ENCODE results near the gene INTS15.
A peak's percentile ranks its signal among the peaks of the same experiment; 100 is the strongest.

INTS15 gene

DNA sequence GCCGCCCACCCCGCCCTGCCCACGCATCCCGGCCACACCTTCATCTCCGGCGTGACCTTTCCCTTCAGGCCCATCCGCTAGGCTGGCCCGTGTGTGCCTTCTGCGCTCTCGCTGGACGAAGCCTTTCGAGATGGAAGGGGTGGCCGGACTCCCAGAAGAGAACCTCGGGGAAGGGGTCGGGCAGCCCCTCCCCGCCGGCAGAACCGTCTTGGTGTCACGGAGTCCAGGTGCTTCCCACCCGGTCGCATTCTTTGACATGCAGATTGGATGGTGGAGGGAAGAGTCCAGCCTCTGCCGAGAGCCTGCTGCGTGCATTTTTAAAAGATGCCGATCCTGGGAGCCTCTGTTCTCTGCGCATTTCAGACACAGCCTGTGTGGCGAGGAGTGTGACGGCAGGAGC, 18.3 kb downstream of the INTS15 start:
- Histone ChIP-seq H3K36me3 (ENCODE audit: control insufficient read depth, insufficient read depth, low read length) (peaks cover 7% of the 10 kb centered on the region), H3K27me3 (replicated peaks; ENCODE audit: control insufficient read depth, insufficient read depth, low read length) (no peaks in the 10 kb centered on the region), H3K4me3 (replicated peaks; ENCODE audit: low read depth, low read length) (no peak overlapping the region)
- TF ChIP-seq, protein P1, sequence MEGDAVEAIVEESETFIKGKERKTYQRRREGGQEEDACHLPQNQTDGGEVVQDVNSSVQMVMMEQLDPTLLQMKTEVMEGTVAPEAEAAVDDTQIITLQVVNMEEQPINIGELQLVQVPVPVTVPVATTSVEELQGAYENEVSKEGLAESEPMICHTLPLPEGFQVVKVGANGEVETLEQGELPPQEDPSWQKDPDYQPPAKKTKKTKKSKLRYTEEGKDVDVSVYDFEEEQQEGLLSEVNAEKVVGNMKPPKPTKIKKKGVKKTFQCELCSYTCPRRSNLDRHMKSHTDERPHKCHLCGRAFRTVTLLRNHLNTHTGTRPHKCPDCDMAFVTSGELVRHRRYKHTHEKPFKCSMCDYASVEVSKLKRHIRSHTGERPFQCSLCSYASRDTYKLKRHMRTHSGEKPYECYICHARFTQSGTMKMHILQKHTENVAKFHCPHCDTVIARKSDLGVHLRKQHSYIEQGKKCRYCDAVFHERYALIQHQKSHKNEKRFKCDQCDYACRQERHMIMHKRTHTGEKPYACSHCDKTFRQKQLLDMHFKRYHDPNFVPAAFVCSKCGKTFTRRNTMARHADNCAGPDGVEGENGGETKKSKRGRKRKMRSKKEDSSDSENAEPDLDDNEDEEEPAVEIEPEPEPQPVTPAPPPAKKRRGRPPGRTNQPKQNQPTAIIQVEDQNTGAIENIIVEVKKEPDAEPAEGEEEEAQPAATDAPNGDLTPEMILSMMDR (IDR thresholded peaks at IDR 0.05; ENCODE audit: insufficient read depth, low read length, poor library complexity, severe bottlenecking), result no peak
- no peak for DNase-seq (ENCODE audit: extremely low read depth, insufficient read length)

DNA sequence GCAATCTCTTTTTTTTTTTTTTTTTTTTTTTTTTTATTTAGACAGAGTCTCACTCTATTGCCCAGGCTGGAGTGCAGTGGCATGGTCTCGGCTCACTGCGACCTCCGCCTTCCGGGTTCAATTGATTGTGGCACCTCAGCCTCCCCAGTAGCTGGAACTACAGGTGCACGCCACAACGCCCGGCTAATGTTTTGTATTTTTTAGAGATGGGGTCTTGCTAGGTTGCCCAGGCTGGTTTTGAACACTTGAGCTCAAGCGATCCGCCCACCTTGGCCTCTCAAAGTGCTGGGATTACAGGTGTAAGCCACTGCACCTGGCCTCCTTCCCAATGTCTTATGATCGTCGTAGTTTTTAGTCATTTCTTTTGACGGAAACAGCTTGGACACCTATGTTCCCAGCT, 19.0 kb downstream of the INTS15 start:
- Histone ChIP-seq H3K36me3 (ENCODE audit: control insufficient read depth, insufficient read depth, low read length) (peaks cover 7% of the 10 kb centered on the region), H3K4me3 (replicated peaks; ENCODE audit: low read depth, low read length) (no peak overlapping the region), H3K27me3 (replicated peaks; ENCODE audit: control insufficient read depth, insufficient read depth, low read length) (no peaks in the 10 kb centered on the region)
- no peak for DNase-seq (ENCODE audit: extremely low read depth, insufficient read length)
- TF ChIP-seq, protein P1 (IDR thresholded peaks at IDR 0.05; ENCODE audit: insufficient read depth, low read length, poor library complexity, severe bottlenecking), result no peak

DNA sequence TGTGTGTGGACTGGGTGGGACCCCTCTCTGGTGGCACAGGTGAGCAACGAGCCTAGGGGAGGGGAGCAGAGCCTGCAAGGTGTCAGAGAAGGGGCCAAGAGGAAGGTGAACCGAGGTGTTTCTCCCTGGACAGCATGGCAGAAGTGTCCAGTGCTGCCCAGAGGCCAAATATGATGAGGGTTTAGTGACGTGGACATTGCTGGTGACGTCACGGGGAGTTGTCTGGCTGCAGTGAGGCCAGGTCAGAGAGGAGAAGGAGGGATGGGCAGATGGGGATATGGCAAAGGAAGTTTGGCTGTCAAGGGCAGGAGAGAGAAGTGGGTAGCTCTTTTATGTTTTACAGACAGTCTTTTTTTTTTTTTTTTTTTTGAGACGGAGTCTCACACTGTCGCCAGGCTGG, 23.0 kb downstream of the INTS15 start:
- H3K4me3 ChIP-seq (replicated peaks; ENCODE audit: low read depth, low read length), result no peak overlapping the region
- TF ChIP-seq, protein P1 (IDR thresholded peaks at IDR 0.05; ENCODE audit: insufficient read depth, low read length, poor library complexity, severe bottlenecking), result no peak
- no peaks in the 10 kb centered on the region; the same call in none of the 2 replicates for H3K36me3 ChIP-seq (ENCODE audit: control insufficient read depth, insufficient read depth, low read length)
- no peaks in the 10 kb centered on the region; the same call in 1 of the 2 replicates for H3K27me3 ChIP-seq (replicated peaks; ENCODE audit: control insufficient read depth, insufficient read depth, low read length)
- DNase-seq (ENCODE audit: extremely low read depth, insufficient read length), result no peak

DNA sequence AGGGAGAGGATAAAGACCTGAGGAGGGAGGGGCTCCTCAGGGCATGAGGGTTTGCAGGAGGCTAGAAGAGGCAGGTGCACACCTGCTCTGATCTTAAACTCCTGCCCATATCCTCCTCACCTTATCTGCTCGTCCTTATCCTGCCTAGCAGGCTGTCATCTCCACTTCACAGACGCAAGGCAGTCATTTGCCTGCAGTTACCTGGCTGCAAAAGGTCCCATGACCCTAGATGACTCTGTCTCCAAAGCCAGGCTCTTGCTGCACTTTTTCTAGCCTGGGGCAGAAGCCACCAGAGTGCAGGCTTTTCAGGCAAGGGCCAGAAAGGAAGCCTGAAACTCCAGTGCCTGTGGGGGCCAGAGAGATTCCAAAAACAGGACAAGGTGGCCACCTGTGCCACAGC, 23.9 kb downstream of the INTS15 start:
- H3K36me3 ChIP-seq (ENCODE audit: control insufficient read depth, insufficient read depth, low read length), result no peaks in the 10 kb centered on the region; the same call in none of the 2 replicates
- H3K27me3 ChIP-seq (replicated peaks; ENCODE audit: control insufficient read depth, insufficient read depth, low read length), result no peaks in the 10 kb centered on the region; the same call in 1 of the 2 replicates
- TF ChIP-seq, protein P1 (IDR thresholded peaks at IDR 0.05; ENCODE audit: insufficient read depth, low read length, poor library complexity, severe bottlenecking), result no peak
- no peak overlapping the region for H3K4me3 ChIP-seq (replicated peaks; ENCODE audit: low read depth, low read length)
- DNase-seq (ENCODE audit: extremely low read depth, insufficient read length), result no peak

DNA sequence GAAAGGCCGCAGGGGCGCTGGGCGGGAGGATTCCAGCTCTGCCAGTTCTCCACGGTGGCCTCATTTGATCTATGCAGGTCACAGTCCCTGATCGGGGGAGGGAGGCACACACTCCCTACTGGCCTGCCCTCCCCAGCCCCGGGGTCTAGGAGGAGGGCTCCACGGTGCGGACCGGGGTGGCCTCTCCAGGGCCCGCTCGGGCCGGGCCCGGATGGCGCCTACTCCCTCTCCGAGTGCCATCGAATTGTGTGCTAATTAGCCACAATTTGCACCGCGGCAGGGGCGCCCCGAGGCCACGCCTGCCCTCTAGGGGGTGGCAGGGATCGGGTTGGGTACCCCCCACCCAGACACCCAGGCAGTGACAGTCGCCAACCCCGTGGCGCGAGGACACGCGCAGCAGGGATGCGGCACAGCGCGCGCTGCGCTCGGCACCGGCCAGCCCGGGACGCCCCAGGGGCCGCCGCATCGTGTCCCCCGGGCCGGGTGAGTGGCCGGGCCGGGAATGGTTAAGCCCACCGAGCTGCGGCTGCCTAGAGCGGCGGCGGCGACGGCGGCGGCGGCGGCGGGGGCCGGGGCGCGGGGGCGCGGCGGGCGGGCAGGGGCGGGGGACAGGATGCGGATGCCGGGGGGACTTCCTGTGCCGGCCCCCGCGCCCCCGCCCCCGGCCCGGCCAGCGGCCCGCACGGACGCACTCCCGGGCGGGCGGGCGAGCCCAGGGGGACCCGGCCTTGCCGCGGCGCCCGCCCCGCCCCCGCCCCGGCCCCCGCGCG, 25.3 kb downstream of the INTS15 start, which contains the start of gene ZNF853:
ZNF853 (plus strand) TSS at position 658 of the 770 bp plus-strand sequence. CDS start 565 bp downstream, outside the sequence.
- Histone ChIP-seq H3K36me3 (ENCODE audit: control insufficient read depth, insufficient read depth, low read length) (no peaks in the 10 kb centered on the region), H3K4me3 (replicated peaks; ENCODE audit: low read depth, low read length) (peak within 1 kb of the TSS; percentile 23), H3K27me3 (replicated peaks; ENCODE audit: control insufficient read depth, insufficient read depth, low read length) (no peaks in the 10 kb centered on the region; the same call in 1 of the 2 replicates)
- TF ChIP-seq, protein P1 (IDR thresholded peaks at IDR 0.05; ENCODE audit: insufficient read depth, low read length, poor library complexity, severe bottlenecking), result no peak
- DNase-seq (ENCODE audit: extremely low read depth, insufficient read length), result no peak
